Trophoblast cell (in vitro differentiated cells and primary cell): Measurements from ENCODE around the gene AQP10.
"Not testable (repeated sequence)": the region's sequence is repeated elsewhere in the genome, so short reads cannot be mapped to it uniquely, and the experiment has no call there.

Source experiments
- DNase-seq, 2 donors: peaks; one replicate each; pipeline ENCODE4 v3.0.0-alpha.2; 2016
- H2AFZ ChIP-seq: 2 replicates; pipeline ENCODE4 v1.6.1; 2013; ENCODE audit warnings: low read length, moderate library complexity, mild to moderate bottlenecking; ENCODE audit not compliant: insufficient read depth, poor library complexity
- H2AK5ac ChIP-seq: 2 replicates; pipeline ENCODE4 v1.6.1; 2013; ENCODE audit warnings: mild to moderate bottlenecking, low read length
- H2BK120ac ChIP-seq: 2 replicates; pipeline ENCODE4 v1.6.1; 2013; ENCODE audit warnings: low read length, mild to moderate bottlenecking, moderate library complexity; ENCODE audit not compliant: insufficient read depth, poor library complexity
- H2BK12ac ChIP-seq: 2 replicates; pipeline ENCODE4 v1.6.1; 2013; ENCODE audit warnings: mild to moderate bottlenecking, low read length, moderate library complexity
- H2BK5ac ChIP-seq: 2 replicates; pipeline ENCODE4 v1.6.1; 2013; ENCODE audit warnings: low read length, low read depth, moderate library complexity, mild to moderate bottlenecking; ENCODE audit not compliant: poor library complexity
- H3K14ac ChIP-seq: 2 replicates; pipeline ENCODE4 v1.6.1; 2013; ENCODE audit warnings: mild to moderate bottlenecking, low read length
- H3K18ac ChIP-seq: 2 replicates; pipeline ENCODE4 v1.6.1; 2013; ENCODE audit warnings: mild to moderate bottlenecking, low read length
- H3K23ac ChIP-seq: 2 replicates; pipeline ENCODE4 v1.6.1; 2013; ENCODE audit warnings: low read length
- H3K27ac ChIP-seq: 2 replicates; pipeline ENCODE4 v1.5.1; 2013; ENCODE audit warnings: low read depth, mild to moderate bottlenecking, inconsistent platforms, low read length, moderate library complexity
- H3K27me3 ChIP-seq: 2 replicates; pipeline ENCODE4 v1.6.1; 2013; ENCODE audit warnings: inconsistent platforms, mild to moderate bottlenecking, low read length, moderate library complexity; ENCODE audit not compliant: insufficient read depth
- H3K36me3 ChIP-seq, 2 experiments: 1 replicate in 1 of 2; 2 replicates in 1 of 2; pipeline ENCODE4 v1.6.1; 2013; ENCODE audit warnings: low read length in 2 of 2, mild to moderate bottlenecking in 2 of 2, moderate library complexity in 1 of 2; ENCODE audit not compliant: insufficient read depth in 2 of 2, control insufficient read depth in 1 of 2
- H3K4ac ChIP-seq: 2 replicates; pipeline ENCODE4 v1.6.1; 2013; ENCODE audit warnings: low read depth, mild to moderate bottlenecking, low read length, moderate library complexity
- H3K4me1 ChIP-seq, 2 experiments: 1 replicate in 1 of 2; 2 replicates in 1 of 2; pipeline ENCODE4 v1.6.1; 2013; ENCODE audit warnings: low read length in 2 of 2, mild to moderate bottlenecking in 2 of 2, moderate library complexity in 1 of 2; ENCODE audit not compliant: insufficient read depth in 2 of 2, control insufficient read depth in 1 of 2
- H3K4me2 ChIP-seq: 2 replicates; pipeline ENCODE4 v1.6.1; 2013; ENCODE audit warnings: inconsistent platforms, mild to moderate bottlenecking, low read length, moderate library complexity
- H3K4me3 ChIP-seq: 2 replicates; pipeline ENCODE4 v1.5.1; 2013; ENCODE audit warnings: mild to moderate bottlenecking, low read depth, low read length, inconsistent platforms
- H3K79me1 ChIP-seq: one replicate; pipeline ENCODE4 v1.6.1; 2013; ENCODE audit warnings: low read length
- H3K79me2 ChIP-seq: 2 replicates; pipeline ENCODE4 v1.6.1; 2013; ENCODE audit warnings: low read length, mild to moderate bottlenecking; ENCODE audit not compliant: control insufficient read depth, insufficient read depth, poor library complexity
- H3K9ac ChIP-seq: 2 replicates; pipeline ENCODE4 v1.6.1; 2013; ENCODE audit warnings: mild to moderate bottlenecking, low read length
- H3K9me3 ChIP-seq: 2 replicates; pipeline ENCODE4 v1.6.1; 2013; ENCODE audit warnings: low read depth, mild to moderate bottlenecking, control low read depth, inconsistent platforms, low read length; ENCODE audit not compliant: insufficient read depth
- H4K12ac ChIP-seq: 2 replicates; pipeline ENCODE4 v1.6.1; 2013; ENCODE audit warnings: low read depth, mild to moderate bottlenecking, low read length, moderate library complexity
- H4K8ac ChIP-seq: 2 replicates; pipeline ENCODE4 v1.6.1; 2013; ENCODE audit warnings: low read depth, mild to moderate bottlenecking, low read length, moderate library complexity
- H4K91ac ChIP-seq: one replicate; pipeline ENCODE4 v1.6.1; 2013; ENCODE audit warnings: low read depth, mild to moderate bottlenecking, low read length, moderate library complexity
- WGBS: extraction: QIAGEN DNeasy Blood & Tissue Kit; methylation state at CpG from one replicate; pipeline ENCODE4 v1.1.7; 2013; ENCODE audit warnings: missing lambda C conversion rate; ENCODE audit not compliant: insufficient read length, insufficient coverage; ENCODE audit errors: extremely low coverage; 5-methylcytosine and 5-hydroxymethylcytosine counted together

The AQP10 gene

GRCh38 chr1:154309136-154309535 is 11.8 kb upstream of the AQP10 start:
- not testable (repeated sequence) for H3K4me3 ChIP-seq, H2BK5ac ChIP-seq, H3K79me2 ChIP-seq, H3K23ac ChIP-seq, H3K4me2 ChIP-seq, H4K91ac ChIP-seq, H3K27me3 ChIP-seq, H4K12ac ChIP-seq, H3K79me1 ChIP-seq, H3K9me3 ChIP-seq, H2AK5ac ChIP-seq, H2AFZ ChIP-seq, H3K4ac ChIP-seq, H3K18ac ChIP-seq, H3K4me1 ChIP-seq, DNase-seq, H2BK12ac ChIP-seq, H3K27ac ChIP-seq, H3K9ac ChIP-seq, H3K14ac ChIP-seq, H3K36me3 ChIP-seq, H4K8ac ChIP-seq, H2BK120ac ChIP-seq
- WGBS, result no CpG with 5 or more reads among the region's 7 CpGs

- not testable (repeated sequence) for H3K4me2 ChIP-seq, H3K14ac ChIP-seq, H2BK120ac ChIP-seq, H3K27me3 ChIP-seq, H3K79me1 ChIP-seq, H3K4me1 ChIP-seq, H2BK12ac ChIP-seq, H3K4me3 ChIP-seq, H4K8ac ChIP-seq, H2BK5ac ChIP-seq, H3K79me2 ChIP-seq, H4K12ac ChIP-seq, H4K91ac ChIP-seq, H2AK5ac ChIP-seq, H3K23ac ChIP-seq, H3K9ac ChIP-seq, H3K36me3 ChIP-seq, H3K18ac ChIP-seq, H2AFZ ChIP-seq, H3K4ac ChIP-seq, DNase-seq, H3K9me3 ChIP-seq, H3K27ac ChIP-seq
- no CpG with 5 or more reads among the region's 13 CpGs for WGBS
Observed at GRCh38 chr1:154312229-154313065, 8.4 kb upstream of the AQP10 start.

GRCh38 chr1:154313066-154313356 is 7.9 kb upstream of the AQP10 start:
- no peak overlapping the region for H2AK5ac ChIP-seq
- no CpG with 5 or more reads among the region's 10 CpGs for WGBS
- no peak overlapping the region for H3K27ac ChIP-seq

GRCh38 chr1:154314226-154314625 is 6.7 kb upstream of the AQP10 start:
- not testable (repeated sequence) for H3K36me3 ChIP-seq, H3K14ac ChIP-seq, H2AFZ ChIP-seq, H2BK120ac ChIP-seq, H3K23ac ChIP-seq, H3K4me3 ChIP-seq, H4K12ac ChIP-seq, H4K8ac ChIP-seq, DNase-seq, H2BK5ac ChIP-seq, H3K9me3 ChIP-seq, H3K4me2 ChIP-seq, H3K9ac ChIP-seq, H3K4ac ChIP-seq, H3K27me3 ChIP-seq, H3K4me1 ChIP-seq, H3K18ac ChIP-seq, H3K79me1 ChIP-seq, H2AK5ac ChIP-seq, H4K91ac ChIP-seq, H2BK12ac ChIP-seq, H3K27ac ChIP-seq, H3K79me2 ChIP-seq
- WGBS, result no CpG with 5 or more reads among the region's 3 CpGs

More at GRCh38 chr1:154313066-154313356, 7.9 kb upstream of the AQP10 start:
- Histone ChIP-seq H3K36me3 (no peaks in the 10 kb centered on the region), H2AFZ (no peak overlapping the region), H2BK5ac (no peak overlapping the region), H3K14ac (no peak overlapping the region), H3K4ac (no peak overlapping the region), H3K79me2 (no peaks in the 10 kb centered on the region), H3K27me3 (no peaks in the 10 kb centered on the region), H3K23ac (no peak overlapping the region), H4K91ac (no peak overlapping the region), H2BK120ac (no peak overlapping the region), H3K4me2 (no peak overlapping the region), H3K4me3 (no peak overlapping the region), H3K9ac (no peak overlapping the region), H3K4me1 (no peaks in the 10 kb centered on the region), H4K12ac (no peak overlapping the region), H4K8ac (no peak overlapping the region), H3K79me1 (no peaks in the 10 kb centered on the region), H3K9me3 (peaks cover 8% of the 10 kb centered on the region), H3K18ac (no peak overlapping the region), H2BK12ac (no peak overlapping the region)
- DNase-seq, result no peak
